KBM-7 (cell line): ENCODE measurements around the gene TBX10.
A peak's percentile ranks its signal among the peaks of the same experiment; 100 is the strongest.
"Not testable (repeated sequence)": the region's sequence is repeated elsewhere in the genome, so short reads cannot be mapped to it uniquely, and the experiment has no call there.

ENCODE experiments used
- DNase-seq: peaks from one replicate; pipeline ENCODE4 v3.0.0-alpha.2; 2015
- in situ Hi-C: fragments of 300-500 bp; cut with MboI; formaldehyde crosslinking; loops from 2 replicates; pipeline ENCODE4 v1.14.3; 2020; ENCODE audit warnings: low sequenced_read_pairs, low pct_unique_long_range_greater_than_20kb, mixed read lengths

The TBX10 gene

GRCh38 chr11:67648140-67648795, 8.7 kb upstream of the TBX10 start:
- peak; percentile 31 for DNase-seq
- in situ Hi-C loops: no loop called here

DNA sequence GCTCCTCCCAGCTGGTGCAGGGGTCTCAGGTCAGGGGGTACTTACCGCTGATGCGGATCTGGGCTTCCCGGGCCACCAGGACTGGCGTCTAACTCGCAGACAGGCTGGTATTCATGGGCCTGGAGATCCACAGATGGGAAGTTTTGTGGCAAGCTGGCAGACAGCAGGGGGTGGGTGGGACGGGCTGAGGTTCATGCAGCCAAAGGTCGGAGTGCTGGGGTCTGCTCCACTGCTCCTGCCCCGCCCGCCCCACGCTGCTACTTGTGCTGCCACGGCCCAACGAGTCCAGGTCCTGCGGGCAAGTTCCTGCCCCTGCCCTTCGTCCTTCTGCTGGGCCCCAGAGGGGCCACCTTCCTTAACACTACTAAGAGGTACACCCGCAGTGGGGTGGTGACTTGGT, 7.9 kb upstream of the TBX10 start:
- in situ Hi-C loops: no loop called here
- no peak for DNase-seq

GRCh38 chr11:67646535-67647336, 7.2 kb upstream of the TBX10 start:
- in situ Hi-C loops: no loop called here
- peak; percentile 89 for DNase-seq

- no peak for DNase-seq
- in situ Hi-C loops: no loop called here
These were observed 6.2 kb upstream of the TBX10 start for GRCh38 chr11:67645521-67646461.

GRCh38 chr11:67644472-67645418, 5.2 kb upstream of the TBX10 start:
- in situ Hi-C loops: no loop called here
- DNase-seq: no peak

DNA sequence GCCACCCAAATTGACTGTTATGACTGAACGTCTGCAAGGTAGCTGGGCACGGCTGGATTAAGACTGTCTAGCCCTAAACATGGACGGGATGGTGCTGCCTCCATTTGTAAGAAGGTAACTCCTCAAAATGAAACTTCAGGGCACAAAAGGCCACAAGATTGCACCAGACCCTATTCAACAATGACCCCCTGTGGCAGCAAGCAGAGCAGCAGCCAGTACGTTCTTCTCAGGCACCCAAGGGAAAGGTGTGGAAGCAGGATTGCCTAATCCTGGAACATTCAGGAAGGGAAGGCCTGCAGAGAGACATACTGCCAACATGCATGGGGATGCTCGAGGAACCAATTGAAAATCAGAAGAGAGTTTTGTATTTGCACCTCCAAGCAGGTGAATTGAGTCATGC, 4.5 kb upstream of the TBX10 start:
- peak; percentile 41 for DNase-seq
- in situ Hi-C loops: no loop called here

DNA sequence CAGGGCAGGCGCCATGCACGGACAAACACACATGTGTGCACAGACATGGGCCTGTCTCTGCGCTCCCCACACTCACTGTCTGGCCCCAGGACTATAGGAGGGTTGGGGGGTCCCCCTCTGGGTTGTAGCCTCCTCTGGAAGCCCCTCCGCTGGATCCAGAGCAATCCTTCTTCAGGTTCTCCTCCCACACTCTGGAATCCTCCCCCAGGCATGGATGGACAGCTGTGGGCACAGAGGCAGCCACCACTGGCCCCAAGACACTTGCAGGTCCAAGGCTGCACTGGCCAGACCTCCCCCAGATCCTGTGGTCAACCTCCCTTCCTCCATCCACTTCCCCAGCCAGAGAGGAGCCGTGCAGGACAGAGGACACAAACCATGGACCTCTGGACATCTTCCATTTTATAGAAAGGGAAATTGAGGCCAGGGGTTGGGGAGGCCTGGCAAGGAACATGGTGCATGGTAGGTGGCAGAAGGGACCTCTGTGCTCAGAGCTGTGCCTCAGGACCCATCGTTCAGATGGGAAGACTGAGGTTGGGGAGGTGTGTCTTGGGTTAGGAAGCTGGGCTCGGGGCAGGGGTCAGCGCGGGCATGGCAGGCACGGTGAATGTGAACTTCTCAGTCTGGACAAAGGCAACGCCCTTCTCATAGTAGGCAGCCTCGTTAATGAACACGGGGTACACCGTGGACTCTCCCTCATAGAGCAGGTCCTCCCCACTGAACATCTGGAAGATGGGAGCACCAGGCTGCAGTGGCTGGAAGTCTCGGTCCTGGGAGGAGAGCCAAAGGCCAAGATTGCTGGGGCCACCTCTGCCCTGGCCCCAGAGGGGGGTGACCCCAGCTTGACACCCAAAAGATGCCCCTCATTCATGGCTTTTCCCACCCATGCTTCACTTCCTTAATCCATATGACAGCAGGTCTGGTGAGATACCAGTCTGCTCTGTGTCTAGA, 2.9 kb upstream of the TBX10 start:
- in situ Hi-C loops: no loop called here
- no peak for DNase-seq

DNA sequence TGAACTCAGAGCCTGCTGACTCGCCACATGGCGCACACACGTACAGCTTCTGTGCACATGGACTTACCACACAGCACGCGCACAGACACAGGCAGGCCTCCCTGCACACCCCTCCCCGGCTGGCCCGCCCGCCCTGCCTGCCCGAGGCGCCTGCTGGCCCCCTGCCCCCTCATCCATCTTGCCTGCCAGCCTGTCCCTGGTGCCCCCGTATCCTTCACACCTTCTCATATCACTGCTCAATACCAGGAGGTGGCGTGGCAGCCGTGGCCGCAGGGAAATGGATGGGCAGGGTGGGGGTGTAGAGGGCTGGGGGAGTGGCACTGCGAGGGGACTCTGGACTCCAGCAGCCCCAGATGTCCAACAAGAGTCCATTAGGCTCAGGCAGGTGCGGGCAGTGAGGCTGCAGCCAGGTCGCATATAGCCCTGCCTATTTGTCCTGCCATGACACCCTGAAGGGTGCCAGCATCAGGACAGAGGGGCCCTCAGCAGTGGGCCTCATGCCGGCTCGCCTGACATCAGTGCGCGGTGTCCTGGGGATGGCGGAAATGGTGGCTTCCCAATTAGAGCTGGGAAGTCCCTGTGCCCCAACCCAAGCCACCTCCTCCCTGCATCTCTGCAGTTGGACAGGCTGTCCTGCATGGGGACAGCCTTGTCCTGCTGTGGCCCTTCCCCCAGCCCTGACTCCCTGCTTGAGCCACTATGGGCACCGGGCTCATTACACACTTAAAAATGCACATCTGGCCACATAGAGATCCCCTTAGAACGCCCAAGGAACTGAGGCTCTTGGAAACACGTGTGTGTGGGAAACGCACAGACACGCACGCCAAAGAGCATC, 2.0 kb upstream of the TBX10 start:
- in situ Hi-C loops: no loop called here

GRCh38 chr11:67640758-67641337, 1.3 kb upstream of the TBX10 start:
- in situ Hi-C loops: no loop called here

More for the DNA sequence above, 2.0 kb upstream of the TBX10 start:
- no peak for DNase-seq

DNA sequence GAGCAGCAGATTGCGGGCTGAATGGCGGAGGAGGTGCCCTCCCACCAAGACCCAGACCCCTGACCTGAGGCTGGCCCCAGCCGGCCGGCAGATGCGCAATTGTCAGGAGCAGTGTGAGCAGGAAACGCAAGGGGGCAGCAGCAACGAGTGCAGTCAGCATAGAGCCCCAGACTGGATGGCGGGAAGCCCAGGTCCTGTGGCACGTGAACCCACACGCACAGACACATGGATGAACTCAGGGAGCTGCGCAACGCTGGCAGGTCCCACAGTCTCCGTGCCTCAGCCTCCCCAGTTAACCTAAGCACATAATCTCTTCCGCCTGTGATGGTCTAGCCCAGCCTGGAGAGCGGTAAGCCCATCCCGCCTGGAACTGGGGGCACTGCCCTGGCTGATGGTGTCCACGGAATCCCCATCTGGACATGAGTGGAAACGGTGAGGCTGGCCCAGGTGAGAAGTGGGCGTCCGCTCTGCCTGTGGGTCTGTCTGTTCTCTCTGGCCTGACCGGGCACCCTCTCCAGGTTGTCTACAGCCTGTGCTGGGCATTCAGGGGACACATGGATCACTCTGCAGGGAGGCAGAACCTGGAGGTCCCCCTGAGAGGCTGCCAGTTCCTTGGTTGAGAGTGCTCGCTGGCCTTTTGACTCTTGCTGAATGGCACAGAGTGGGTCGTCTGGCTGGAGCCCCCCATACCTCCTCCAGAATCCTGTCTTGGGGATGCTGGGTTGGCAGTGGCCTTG, 626 bp upstream of the TBX10 start:
- peak; percentile 56 for DNase-seq
- in situ Hi-C loops: no loop called here

More at GRCh38 chr11:67640758-67641337, 1.3 kb upstream of the TBX10 start:
- no peak for DNase-seq

GRCh38 chr11:67638535-67639437, 777 bp downstream of the TBX10 start:
- no peak for DNase-seq
- in situ Hi-C loops: no loop called here

DNA sequence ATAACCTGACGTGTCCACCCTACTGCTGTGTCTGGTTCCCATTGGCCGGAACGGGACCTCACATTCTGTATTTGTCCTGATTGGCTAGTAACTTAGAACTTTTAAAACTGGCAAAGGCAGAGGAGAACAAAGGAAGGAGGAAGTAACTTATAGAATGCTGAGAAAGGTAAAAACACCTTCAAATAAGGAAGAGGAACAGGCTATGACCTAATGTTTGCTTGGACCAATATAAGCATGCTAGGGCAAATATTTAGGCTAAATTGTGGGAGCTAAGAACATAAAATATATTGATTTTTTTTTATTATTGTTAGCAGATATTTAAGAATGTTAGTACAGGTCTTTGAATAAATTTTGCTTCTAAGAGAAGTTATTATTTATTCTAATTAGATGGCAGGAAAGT, 2.1 kb downstream of the TBX10 start:
- in situ Hi-C loops, DNase-seq: not testable (repeated sequence)

GRCh38 chr11:67636962-67637361, 2.6 kb downstream of the TBX10 start:
- in situ Hi-C loops: no loop called here
- DNase-seq: no peak

DNA sequence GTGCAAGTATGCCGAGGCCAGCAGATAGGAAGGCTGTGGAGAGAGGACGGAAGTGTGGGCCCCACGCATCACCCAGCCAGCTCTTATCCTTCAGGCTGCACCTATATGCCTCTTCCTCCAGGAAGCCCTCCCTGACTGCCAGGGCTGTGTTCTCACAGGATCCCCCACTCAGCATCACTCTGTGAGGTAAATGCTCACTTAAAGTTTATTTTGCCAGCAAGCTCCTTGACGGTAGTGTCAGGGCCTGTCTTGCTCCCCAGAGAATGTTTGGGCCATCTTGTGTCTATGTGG, 4.4 kb downstream of the TBX10 start:
- in situ Hi-C loops: no loop called here

More for the DNA sequence above, 4.4 kb downstream of the TBX10 start:
- no peak for DNase-seq
